Endothelial cell of umbilical vein (primary cell): ENCODE data around the gene CMSS1. TPM values are rescaled to one million over a fixed set of nuclear protein-coding genes. Genes with fewer than 3 reads are reported as not detected.

Experiments
- BruUV-seq: library from RNA; stranded (reverse); fragments of 400-500 nt; replicated peaks from 2 replicates; lab custom pipeline; 2021; lab: Mats Ljungman, UMichigan
- CTCF ChIA-PET: fragments of 300-600, 350-600 bp; sonication (Branson Sonifier 250); formaldehyde crosslinking; loops from one replicate; lab custom pipeline; 2021; ENCODE audit warnings: antibody characterized with exemption, inconsistent platforms; lab: Charles Lee
- POLR2A ChIA-PET: fragments of 300-600, 350-600 bp; sonication (Branson Sonifier 250); formaldehyde crosslinking; loops from one replicate; lab custom pipeline; 2021; ENCODE audit warnings: antibody characterized with exemption, inconsistent platforms; lab: Charles Lee
- DNase-seq: peaks from one replicate; pipeline ENCODE4 v3.0.0-alpha.2; 2011; ENCODE audit warnings: low read depth, low spot score
- FAIRE-seq: peaks from 2 replicates; lab custom pipeline; 2011; peaks lifted over from hg19 to GRCh38; lab: Jason Lieb, UNC
- H2AFZ ChIP-seq: 2 replicates; pipeline ENCODE4 v1.6.0; 2012; ENCODE audit warnings: low read depth, low read length, control low read depth, inconsistent platforms
- H3K27ac ChIP-seq: 2 replicates; pipeline ENCODE4 v1.5.1; 2011; ENCODE audit warnings: low read depth, mild to moderate bottlenecking, control low read depth, low read length, moderate library complexity; ENCODE audit not compliant: insufficient read depth
- H3K27me3 ChIP-seq, 2 experiments: 2 replicates each; pipeline versions ENCODE4 v1.6.0 to v1.6.1; 2011; ENCODE audit warnings: low read length in 2 of 2, mixed read lengths in 1 of 2; ENCODE audit not compliant: control insufficient read depth in 2 of 2, insufficient read depth in 2 of 2
- H3K36me3 ChIP-seq, 2 experiments: 2 replicates in 1 of 2; 3 replicates in 1 of 2; pipeline ENCODE4 v1.5.1; 2011; ENCODE audit warnings: low read length in 2 of 2, mild to moderate bottlenecking in 1 of 2, moderate library complexity in 1 of 2; ENCODE audit not compliant: control insufficient read depth in 2 of 2, insufficient read depth in 2 of 2; ENCODE audit errors: extremely low read depth in 1 of 2
- H3K4me1 ChIP-seq: 3 replicates; pipeline ENCODE4 v1.5.1; 2011; ENCODE audit warnings: mild to moderate bottlenecking, low read length; ENCODE audit not compliant: control insufficient read depth, insufficient read depth; ENCODE audit errors: extremely low read depth
- H3K4me2 ChIP-seq: 2 replicates; pipeline ENCODE4 v1.6.1; 2011; ENCODE audit warnings: low read length, control low read depth, mixed read lengths; ENCODE audit not compliant: insufficient read depth
- H3K4me3 ChIP-seq, 3 experiments: fragments of 200-600 bp in 1 of 3; sonication (generic), shearing (Covaris generic) in 1 of 3; replicated peaks in 1 of 3; 2 replicates each; pipeline ENCODE4 v1.5.1; 2011 to 2016; ENCODE audit warnings: control low read depth in 3 of 3, low read length in 3 of 3, mild to moderate bottlenecking in 2 of 3, inconsistent platforms in 1 of 3, low read depth in 1 of 3, moderate library complexity in 1 of 3; ENCODE audit not compliant: insufficient read depth in 1 of 3
- H3K79me2 ChIP-seq: 2 replicates; pipeline ENCODE4 v1.6.0; 2012; ENCODE audit warnings: low read length, inconsistent platforms; ENCODE audit not compliant: control insufficient read depth, insufficient read depth
- H3K9ac ChIP-seq: replicated peaks from 2 replicates; pipeline ENCODE3; 2011; ENCODE audit warnings: low read length, control low read depth; ENCODE audit not compliant: insufficient read depth; ENCODE audit errors: extremely low read depth
- H3K9me1 ChIP-seq: replicated peaks from 3 replicates; pipeline ENCODE4 v1.6.0; 2011; ENCODE audit warnings: mild to moderate bottlenecking, low read length; ENCODE audit not compliant: control insufficient read depth, insufficient read depth; ENCODE audit errors: extremely low read depth
- H3K9me3 ChIP-seq: replicated peaks from 2 replicates; pipeline ENCODE4 v1.5.1; 2012; ENCODE audit warnings: low read length, inconsistent platforms; ENCODE audit not compliant: control insufficient read depth, insufficient read depth
- H4K20me1 ChIP-seq: replicated peaks from 2 replicates; pipeline ENCODE3; 2011; ENCODE audit warnings: mild to moderate bottlenecking, low read length; ENCODE audit not compliant: control insufficient read depth, insufficient read depth; ENCODE audit errors: extremely low read depth
- CTCF ChIP-seq, 2 donors: IDR thresholded peaks; 1 replicate in 1 of 2; 2 replicates in 1 of 2; pipeline ENCODE4 v1.5.1; 2011; ENCODE audit warnings: low read length in 2 of 2, mild to moderate bottlenecking in 2 of 2, moderate library complexity in 2 of 2, control low read depth in 1 of 2, inconsistent platforms in 1 of 2, low read depth in 1 of 2; ENCODE audit not compliant: insufficient read depth in 1 of 2; ENCODE audit errors: extremely low read depth in 1 of 2
- EZH2 ChIP-seq: IDR thresholded peaks from 2 replicates; pipeline ENCODE4 v1.6.1; 2012; ENCODE audit warnings: borderline replicate concordance, low read depth, mild to moderate bottlenecking, moderate library complexity, low read length, inconsistent platforms; ENCODE audit not compliant: severe bottlenecking
- FOS ChIP-seq: IDR thresholded peaks from 2 replicates; pipeline ENCODE4 v1.6.1; 2011; ENCODE audit warnings: mild to moderate bottlenecking, low read length, moderate library complexity, borderline replicate concordance; ENCODE audit not compliant: insufficient read depth
- GATA2 ChIP-seq: IDR thresholded peaks from 2 replicates; pipeline ENCODE4 v1.7.0; 2011; ENCODE audit warnings: low read depth, mild to moderate bottlenecking, moderate library complexity, mixed read lengths, low read length; ENCODE audit not compliant: insufficient read length, insufficient read depth
- JUN ChIP-seq: IDR thresholded peaks from 2 replicates; pipeline ENCODE4 v1.6.1; 2011; ENCODE audit warnings: borderline replicate concordance, low read depth; ENCODE audit not compliant: insufficient read length, insufficient read depth
- MAX ChIP-seq: IDR thresholded peaks from 2 replicates; pipeline ENCODE4 v1.6.1; 2011; ENCODE audit not compliant: insufficient read depth, insufficient read length
- MYC ChIP-seq: IDR thresholded peaks from one replicate; pipeline ENCODE4 v1.6.1; 2011; ENCODE audit warnings: mild to moderate bottlenecking, low read depth, low read length
- POLR2A ChIP-seq: IDR thresholded peaks from 2 replicates; pipeline ENCODE4 v1.6.1; 2012; ENCODE audit warnings: low read depth, mild to moderate bottlenecking, control low read depth, low read length
- POLR2AphosphoS5 ChIP-seq: IDR thresholded peaks from 2 replicates; pipeline ENCODE4 v1.6.1; 2012; ENCODE audit warnings: low read depth, mild to moderate bottlenecking, control low read depth, low read length, moderate library complexity; ENCODE audit not compliant: insufficient read depth
- dilution Hi-C: fragments of 300-500 bp; cut with MboI; formaldehyde crosslinking; loops from one replicate; pipeline ENCODE4 v1.15.0; 2019; ENCODE audit warnings: low sequenced_read_pairs; ENCODE audit not compliant: extremely low pct_ligation_motif_present
- intact Hi-C: fragments of 100-400 bp; cut with micrococcal nuclease; formaldehyde crosslinking; loops from one replicate; pipeline ENCODE4 v1.10.0; 2022
- polyA plus RNA-seq, 4 experiments: library from polyadenylated mRNA; depleted of rRNA in 3 of 4; stranded (reverse) in 3 of 4; unstranded in 1 of 4; fragments of >200 nt; gene quantifications; 2 replicates each; pipeline versions ENCODE4 v1.2.1 to v1.2.3, GENCODE V29; 2011 to 2012; ENCODE audit warnings: missing spikeins in 1 of 4
- total RNA-seq: library from RNA; stranded (reverse); gene quantifications from 2 replicates; pipeline ENCODE4 v1.2.3, GENCODE V29; 2021

The CMSS1 gene
- total and polyA plus RNA-seq, 2 donors (not counting 3 experiments of a cell fraction or from before 2014, with no cell fraction given): 9.7 to 60.6 TPM

GRCh38 chr3:99907959-99908544 lies 90.4 kb downstream of the CMSS1 start:
- POLR2A ChIA-PET: no interaction called here
- FAIRE-seq (no peak), DNase-seq (no peak)
- TF ChIP-seq EZH2 (no peak), JUN (no peak), CTCF (IDR thresholded peaks at IDR 0.05; ENCODE audit: extremely low read depth in 1 of 2, insufficient read depth in 1 of 2, low read depth in 1 of 2, low read length in 2 of 2) (no peak), POLR2A (no peak), MAX (no peak), FOS (no peak), POLR2AphosphoS5 (no peak), MYC (no peak), GATA2 (no peak)
- H3K27me3 ChIP-seq: no peaks in the 10 kb centered on the region
- no peak overlapping the region for H3K4me2 ChIP-seq
- no peak overlapping the region for H3K4me3 ChIP-seq
- H3K9ac ChIP-seq: no peak overlapping the region
- no peaks in the 10 kb centered on the region for H3K9me1 ChIP-seq
- H4K20me1 ChIP-seq: no peaks in the 10 kb centered on the region
- dilution Hi-C loops: no loop called here
- no peak overlapping the region for H3K27ac ChIP-seq
- no TSS peak for BruUV-seq
- H3K36me3 ChIP-seq: no peaks in the 10 kb centered on the region
- no peaks in the 10 kb centered on the region for H3K9me3 ChIP-seq
- H3K79me2 ChIP-seq: peaks cover 9% of the 10 kb centered on the region
- H2AFZ ChIP-seq: no peak overlapping the region
- CTCF ChIA-PET: interaction anchor here (1.4 to 2.5 kb wide), 2 partner anchors 11 to 19 kb away, joined by 3 to 12 read pairs; no protein-coding TSS in a partner anchor
- peaks cover 15% of the 10 kb centered on the region for H3K4me1 ChIP-seq
- intact Hi-C loops: no loop called here
